Measurements from ENCODE around the gene KDM4C.

KDM4C gene

GRCh38 chr9:6929441-6930215, 171.9 kb downstream of the KDM4C start:
- no peak overlapping the region for H3K4me3 ChIP-seq (ENCODE audit: low read depth in 1 of 5, low read length in 5 of 5)
- H3K9ac ChIP-seq (ENCODE audit: low read length in 5 of 5): no peak overlapping the region
- no peaks in the 10 kb centered on the region for H3K9me3 ChIP-seq (ENCODE audit: control insufficient read depth in 5 of 5, low read length in 5 of 5)
- no peaks in the 10 kb centered on the region for H3K36me3 ChIP-seq (ENCODE audit: control insufficient read depth in 5 of 5, insufficient read depth in 5 of 5, low read length in 5 of 5)
- H3K4me1 ChIP-seq (ENCODE audit: control insufficient read depth in 5 of 5, insufficient read depth in 5 of 5, low read length in 5 of 5): peaks cover 0 to 4% (median 0%) of the 10 kb centered on the region in 5 donors
- H3K27me3 ChIP-seq (ENCODE audit: control insufficient read depth in 5 of 5, insufficient read depth in 4 of 5, low read length in 5 of 5): no peaks in the 10 kb centered on the region
- no peak overlapping the region for H3K27ac ChIP-seq (ENCODE audit: low read depth, low read length)

- Histone ChIP-seq H3K36me3 (ENCODE audit: control insufficient read depth in 5 of 5, insufficient read depth in 5 of 5, low read length in 5 of 5) (no peaks in the 10 kb centered on the region), H3K27me3 (ENCODE audit: control insufficient read depth in 5 of 5, insufficient read depth in 4 of 5, low read length in 5 of 5) (no peaks in the 10 kb centered on the region), H3K9ac (ENCODE audit: low read length in 5 of 5) (no peak overlapping the region), H3K4me1 (ENCODE audit: control insufficient read depth in 5 of 5, insufficient read depth in 5 of 5, low read length in 5 of 5) (peaks cover 0 to 4% (median 0%) of the 10 kb centered on the region in 5 donors), H3K27ac (ENCODE audit: low read depth, low read length) (no peak overlapping the region), H3K4me3 (ENCODE audit: low read depth in 1 of 5, low read length in 5 of 5) (no peak overlapping the region), H3K9me3 (ENCODE audit: control insufficient read depth in 5 of 5, low read length in 5 of 5) (no peaks in the 10 kb centered on the region)
Observed at GRCh38 chr9:6930827-6931226, 173.1 kb downstream of the KDM4C start.

GRCh38 chr9:6931913-6932312, 174.1 kb downstream of the KDM4C start:
- Histone ChIP-seq H3K9ac (ENCODE audit: low read length in 5 of 5) (no peak overlapping the region), H3K36me3 (ENCODE audit: control insufficient read depth in 5 of 5, insufficient read depth in 5 of 5, low read length in 5 of 5) (no peaks in the 10 kb centered on the region), H3K4me3 (ENCODE audit: low read depth in 1 of 5, low read length in 5 of 5) (no peak overlapping the region), H3K27ac (ENCODE audit: low read depth, low read length) (no peak overlapping the region), H3K4me1 (ENCODE audit: control insufficient read depth in 5 of 5, insufficient read depth in 5 of 5, low read length in 5 of 5) (peaks cover 0 to 4% (median 0%) of the 10 kb centered on the region in 5 donors), H3K9me3 (ENCODE audit: control insufficient read depth in 5 of 5, low read length in 5 of 5) (no peaks in the 10 kb centered on the region), H3K27me3 (ENCODE audit: control insufficient read depth in 5 of 5, insufficient read depth in 4 of 5, low read length in 5 of 5) (no peaks in the 10 kb centered on the region)

- Histone ChIP-seq H3K36me3 (ENCODE audit: control insufficient read depth in 5 of 5, insufficient read depth in 5 of 5, low read length in 5 of 5) (no peaks in the 10 kb centered on the region), H3K9me3 (ENCODE audit: control insufficient read depth in 5 of 5, low read length in 5 of 5) (no peaks in the 10 kb centered on the region), H3K27ac (ENCODE audit: low read depth, low read length) (no peak overlapping the region), H3K27me3 (ENCODE audit: control insufficient read depth in 5 of 5, insufficient read depth in 4 of 5, low read length in 5 of 5) (no peaks in the 10 kb centered on the region), H3K9ac (ENCODE audit: low read length in 5 of 5) (no peak overlapping the region), H3K4me3 (ENCODE audit: low read depth in 1 of 5, low read length in 5 of 5) (no peak overlapping the region), H3K4me1 (ENCODE audit: control insufficient read depth in 5 of 5, insufficient read depth in 5 of 5, low read length in 5 of 5) (peaks cover 0 to 14% (median 3%) of the 10 kb centered on the region in 5 donors)
Observed at GRCh38 chr9:6936103-6936502, 178.3 kb downstream of the KDM4C start.

- Histone ChIP-seq H3K4me3 (ENCODE audit: low read depth in 1 of 5, low read length in 5 of 5) (no peak overlapping the region), H3K36me3 (ENCODE audit: control insufficient read depth in 5 of 5, insufficient read depth in 5 of 5, low read length in 5 of 5) (no peaks in the 10 kb centered on the region), H3K9ac (ENCODE audit: low read length in 5 of 5) (no peak overlapping the region), H3K27ac (ENCODE audit: low read depth, low read length) (no peak overlapping the region), H3K4me1 (ENCODE audit: control insufficient read depth in 5 of 5, insufficient read depth in 5 of 5, low read length in 5 of 5) (peaks cover 0 to 14% (median 3%) of the 10 kb centered on the region in 5 donors), H3K27me3 (ENCODE audit: control insufficient read depth in 5 of 5, insufficient read depth in 4 of 5, low read length in 5 of 5) (no peaks in the 10 kb centered on the region), H3K9me3 (ENCODE audit: control insufficient read depth in 5 of 5, low read length in 5 of 5) (no peaks in the 10 kb centered on the region)
Observed at GRCh38 chr9:6937209-6937608, 179.4 kb downstream of the KDM4C start.

GRCh38 chr9:6938447-6938846, 180.7 kb downstream of the KDM4C start:
- Histone ChIP-seq H3K27me3 (ENCODE audit: control insufficient read depth in 5 of 5, insufficient read depth in 4 of 5, low read length in 5 of 5) (no peaks in the 10 kb centered on the region), H3K4me3 (ENCODE audit: low read depth in 1 of 5, low read length in 5 of 5) (no peak overlapping the region), H3K27ac (ENCODE audit: low read depth, low read length) (no peak overlapping the region), H3K9ac (ENCODE audit: low read length in 5 of 5) (peak overlapping the region in 1 of 5 donors; percentile 30), H3K4me1 (ENCODE audit: control insufficient read depth in 5 of 5, insufficient read depth in 5 of 5, low read length in 5 of 5) (peaks cover 0 to 14% (median 3%) of the 10 kb centered on the region in 5 donors), H3K36me3 (ENCODE audit: control insufficient read depth in 5 of 5, insufficient read depth in 5 of 5, low read length in 5 of 5) (no peaks in the 10 kb centered on the region), H3K9me3 (ENCODE audit: control insufficient read depth in 5 of 5, low read length in 5 of 5) (no peaks in the 10 kb centered on the region)

- Histone ChIP-seq H3K36me3 (ENCODE audit: control insufficient read depth in 5 of 5, insufficient read depth in 5 of 5, low read length in 5 of 5) (no peaks in the 10 kb centered on the region), H3K4me1 (ENCODE audit: control insufficient read depth in 5 of 5, insufficient read depth in 5 of 5, low read length in 5 of 5) (peaks cover 0 to 14% (median 3%) of the 10 kb centered on the region in 5 donors), H3K27ac (ENCODE audit: low read depth, low read length) (no peak overlapping the region), H3K9ac (ENCODE audit: low read length in 5 of 5) (no peak overlapping the region), H3K27me3 (ENCODE audit: control insufficient read depth in 5 of 5, insufficient read depth in 4 of 5, low read length in 5 of 5) (no peaks in the 10 kb centered on the region), H3K9me3 (ENCODE audit: control insufficient read depth in 5 of 5, low read length in 5 of 5) (no peaks in the 10 kb centered on the region), H3K4me3 (ENCODE audit: low read depth in 1 of 5, low read length in 5 of 5) (no peak overlapping the region)
Observed at GRCh38 chr9:6938873-6939272, 181.1 kb downstream of the KDM4C start.

- Histone ChIP-seq H3K27ac (ENCODE audit: low read depth, low read length) (no peak overlapping the region), H3K9me3 (ENCODE audit: control insufficient read depth in 5 of 5, low read length in 5 of 5) (no peaks in the 10 kb centered on the region), H3K4me1 (ENCODE audit: control insufficient read depth in 5 of 5, insufficient read depth in 5 of 5, low read length in 5 of 5) (peaks cover 0 to 14% (median 6%) of the 10 kb centered on the region in 5 donors)
Observed at GRCh38 chr9:6941501-6941900, 183.7 kb downstream of the KDM4C start.

GRCh38 chr9:6942406-6942805, 184.6 kb downstream of the KDM4C start:
- Histone ChIP-seq H3K9me3 (ENCODE audit: control insufficient read depth in 5 of 5, low read length in 5 of 5) (no peaks in the 10 kb centered on the region), H3K36me3 (ENCODE audit: control insufficient read depth in 5 of 5, insufficient read depth in 5 of 5, low read length in 5 of 5) (no peaks in the 10 kb centered on the region), H3K27ac (ENCODE audit: low read depth, low read length) (no peak overlapping the region), H3K27me3 (ENCODE audit: control insufficient read depth in 5 of 5, insufficient read depth in 4 of 5, low read length in 5 of 5) (no peaks in the 10 kb centered on the region), H3K4me3 (ENCODE audit: low read depth in 1 of 5, low read length in 5 of 5) (no peak overlapping the region), H3K9ac (ENCODE audit: low read length in 5 of 5) (no peak overlapping the region), H3K4me1 (ENCODE audit: control insufficient read depth in 5 of 5, insufficient read depth in 5 of 5, low read length in 5 of 5) (peaks cover 0 to 14% (median 6%) of the 10 kb centered on the region in 5 donors)

More at GRCh38 chr9:6941501-6941900, 183.7 kb downstream of the KDM4C start:
- Histone ChIP-seq H3K36me3 (ENCODE audit: control insufficient read depth in 5 of 5, insufficient read depth in 5 of 5, low read length in 5 of 5) (no peaks in the 10 kb centered on the region), H3K4me3 (ENCODE audit: low read depth in 1 of 5, low read length in 5 of 5) (no peak overlapping the region), H3K27me3 (ENCODE audit: control insufficient read depth in 5 of 5, insufficient read depth in 4 of 5, low read length in 5 of 5) (no peaks in the 10 kb centered on the region), H3K9ac (ENCODE audit: low read length in 5 of 5) (no peak overlapping the region)

GRCh38 chr9:6943293-6943692, 185.5 kb downstream of the KDM4C start:
- Histone ChIP-seq H3K27ac (ENCODE audit: low read depth, low read length) (no peak overlapping the region), H3K9me3 (ENCODE audit: control insufficient read depth in 5 of 5, low read length in 5 of 5) (no peaks in the 10 kb centered on the region), H3K9ac (ENCODE audit: low read length in 5 of 5) (no peak overlapping the region), H3K36me3 (ENCODE audit: control insufficient read depth in 5 of 5, insufficient read depth in 5 of 5, low read length in 5 of 5) (no peaks in the 10 kb centered on the region), H3K4me1 (ENCODE audit: control insufficient read depth in 5 of 5, insufficient read depth in 5 of 5, low read length in 5 of 5) (peaks cover 0 to 9% (median 5%) of the 10 kb centered on the region in 5 donors), H3K27me3 (ENCODE audit: control insufficient read depth in 5 of 5, insufficient read depth in 4 of 5, low read length in 5 of 5) (no peaks in the 10 kb centered on the region), H3K4me3 (ENCODE audit: low read depth in 1 of 5, low read length in 5 of 5) (no peak overlapping the region)
